ENCODE measurements around the gene KLHL35.
"Not testable (repeated sequence)": the region's sequence is repeated elsewhere in the genome, so short reads cannot be mapped to it uniquely, and the experiment has no call there.

Gene KLHL35

DNA sequence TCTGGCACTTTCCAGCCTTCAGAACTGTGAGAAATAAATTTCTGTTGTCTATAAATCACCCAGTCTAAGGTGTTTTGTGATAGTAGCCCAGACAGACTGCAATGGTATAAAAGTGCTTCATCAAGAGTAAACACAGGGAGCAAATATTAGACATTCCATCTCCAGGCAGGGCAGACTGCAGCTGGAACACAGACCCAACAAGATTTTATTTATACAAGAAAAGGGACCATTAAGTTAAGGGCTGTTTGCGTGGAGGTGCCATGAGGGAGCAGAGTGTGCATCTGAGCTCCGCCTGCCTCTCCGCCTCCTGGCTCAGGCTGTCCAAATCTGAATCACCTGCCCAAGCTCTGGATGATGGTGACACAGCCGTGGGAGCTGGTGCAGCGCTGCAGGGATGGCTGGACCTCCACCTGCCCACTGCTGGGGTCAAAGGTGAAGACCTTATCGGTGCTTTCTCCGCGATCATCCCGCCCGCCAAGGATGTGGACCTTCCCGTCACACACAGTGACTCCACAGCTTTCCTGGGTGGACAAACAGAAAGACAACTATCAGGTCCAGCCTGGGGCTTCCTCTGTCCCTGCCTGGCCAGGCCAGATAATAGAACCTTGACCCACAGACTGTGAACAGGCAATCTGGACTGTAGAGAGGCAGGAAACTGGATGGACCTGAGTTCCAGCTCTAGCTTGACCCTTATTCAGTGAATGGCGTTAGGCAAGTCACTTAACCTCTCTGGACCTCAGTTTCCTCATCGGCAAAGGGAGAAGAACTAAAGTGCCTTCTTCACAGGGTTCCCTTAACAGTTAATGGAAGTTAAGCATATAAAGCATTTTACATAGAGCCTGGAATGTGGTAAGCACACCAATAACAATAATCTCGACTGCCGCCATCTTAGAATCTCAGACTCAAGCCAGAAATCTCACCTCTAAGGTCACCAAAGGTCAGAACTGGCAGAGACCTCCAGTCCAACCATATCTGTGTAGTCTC lies 10.5 kb downstream of the KLHL35 start:
- DNase-seq, result no peak

DNA sequence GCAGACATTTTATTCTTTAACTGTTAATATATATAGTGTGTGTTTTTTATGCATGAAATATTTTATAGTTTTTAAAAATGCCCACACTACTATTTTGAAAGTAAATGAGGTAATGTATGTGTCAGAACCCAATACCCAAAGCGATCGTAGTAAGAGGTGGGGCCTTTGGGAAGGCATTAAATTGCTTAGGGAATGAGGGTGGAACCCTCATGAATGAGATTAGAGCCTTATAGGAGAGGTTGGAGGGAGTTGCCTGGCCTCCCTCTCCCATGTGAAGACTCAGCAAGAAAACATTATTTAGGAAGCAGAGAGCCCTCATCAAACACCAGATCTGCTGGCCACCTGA lies 11.1 kb downstream of the KLHL35 start:
- DNase-seq, result no peak

DNA sequence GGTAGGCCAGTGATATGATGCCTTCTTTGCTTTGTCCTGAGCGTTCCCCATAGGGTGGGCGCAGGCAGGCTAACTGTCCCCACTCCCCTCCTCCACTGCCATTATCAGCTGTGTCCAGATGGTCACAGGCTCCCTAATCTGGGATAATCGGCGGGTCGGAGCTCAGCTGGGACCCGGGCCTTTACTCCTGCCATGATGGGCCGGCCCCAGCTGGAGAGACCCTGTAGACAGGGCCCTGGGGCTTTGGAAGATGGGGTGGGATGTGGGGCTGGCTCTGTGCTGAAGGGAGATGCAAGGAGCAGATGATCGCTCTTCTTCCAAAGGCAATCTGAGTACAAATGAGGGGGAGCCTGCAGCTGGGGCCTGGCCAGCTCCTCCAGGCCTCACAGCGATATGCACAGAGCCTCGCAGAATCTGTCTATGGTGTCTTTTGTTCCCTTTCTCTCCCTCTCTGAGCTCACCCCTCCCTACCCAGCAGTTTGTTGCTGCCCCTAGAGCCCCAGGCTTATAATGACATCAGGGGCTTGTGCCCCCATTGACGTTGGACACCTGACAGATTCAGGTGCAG lies 11.9 kb downstream of the KLHL35 start:
- DNase-seq, result no peak

DNA sequence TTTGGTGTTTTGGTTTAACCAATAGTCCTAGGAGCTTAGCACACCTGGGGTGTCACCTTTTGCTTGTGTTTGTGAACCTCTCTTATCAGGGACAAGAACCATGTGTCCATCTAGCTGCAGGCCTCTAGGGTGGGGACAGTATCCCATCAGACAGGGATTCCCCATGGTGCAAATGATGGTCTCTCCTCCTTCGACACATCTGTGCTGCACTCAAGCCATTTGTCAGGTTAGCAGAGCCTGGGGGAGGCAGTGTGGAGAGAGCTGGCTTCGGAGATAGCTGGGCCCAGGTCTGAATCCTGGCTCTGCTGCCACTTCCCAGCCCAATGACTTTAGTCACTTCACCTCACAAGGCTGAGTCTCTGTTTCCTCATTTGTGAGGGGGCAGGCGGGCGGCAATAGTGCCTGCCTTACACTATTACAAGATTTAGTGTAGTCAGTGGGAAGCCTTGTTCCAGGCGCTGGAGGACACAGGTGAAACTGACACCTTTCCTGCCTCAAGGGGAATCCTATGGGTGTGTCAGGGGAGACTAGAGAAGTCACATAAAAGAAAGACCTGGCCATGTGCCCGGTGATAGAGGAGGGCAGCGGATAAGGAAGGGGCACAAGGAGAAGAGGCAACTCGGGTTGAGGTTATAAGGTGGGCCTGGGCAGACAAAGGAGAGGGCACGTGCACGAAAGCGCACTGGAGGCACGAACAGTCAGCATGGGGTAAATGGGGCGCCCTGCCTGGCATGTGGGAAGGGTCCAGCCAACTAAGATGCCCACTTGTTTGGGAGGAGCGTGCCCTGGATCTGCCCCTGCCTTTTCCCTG lies 12.6 kb downstream of the KLHL35 start:
- DNase-seq, result no peak

DNA sequence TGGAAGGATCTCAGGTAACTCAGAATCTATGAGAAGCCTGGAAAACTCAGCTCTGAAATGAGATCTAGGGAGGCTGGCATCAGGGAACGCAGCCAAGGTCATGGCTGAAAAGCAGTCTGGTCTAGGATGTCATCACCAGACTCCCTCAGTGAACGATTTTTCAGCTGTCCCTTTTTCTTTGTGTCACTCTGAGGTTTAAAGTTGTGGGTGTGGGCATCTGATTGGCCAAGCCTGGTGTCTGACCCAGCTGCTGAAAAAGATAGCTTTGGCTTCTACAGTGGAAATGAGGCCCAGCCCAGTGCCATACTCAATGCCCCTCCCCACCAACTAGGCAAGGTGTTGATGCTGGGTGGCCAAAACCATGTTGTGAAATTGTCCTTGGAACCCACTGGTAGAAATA lies 19.1 kb downstream of the KLHL35 start:
- DNase-seq, result no peak

DNA sequence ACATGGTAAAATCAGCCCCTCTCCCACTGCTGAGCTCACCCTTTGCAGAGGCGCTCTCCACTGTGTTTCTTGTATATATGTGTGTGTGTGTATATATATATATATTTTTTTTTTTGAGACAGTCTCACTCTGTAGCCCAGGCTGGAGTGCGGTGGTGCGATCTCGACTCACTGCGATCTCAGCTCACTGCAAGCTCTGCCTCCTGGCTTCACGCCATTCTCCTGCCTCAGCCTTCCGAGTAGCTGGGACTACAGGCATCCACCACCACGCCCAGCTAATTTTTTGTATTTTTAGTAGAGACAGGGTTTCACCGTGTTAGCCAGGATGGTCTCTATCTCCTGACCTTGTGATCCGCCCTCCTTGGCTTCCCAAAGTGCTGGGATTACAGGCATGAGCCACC lies 19.9 kb downstream of the KLHL35 start:
- not testable (repeated sequence) for DNase-seq

DNA sequence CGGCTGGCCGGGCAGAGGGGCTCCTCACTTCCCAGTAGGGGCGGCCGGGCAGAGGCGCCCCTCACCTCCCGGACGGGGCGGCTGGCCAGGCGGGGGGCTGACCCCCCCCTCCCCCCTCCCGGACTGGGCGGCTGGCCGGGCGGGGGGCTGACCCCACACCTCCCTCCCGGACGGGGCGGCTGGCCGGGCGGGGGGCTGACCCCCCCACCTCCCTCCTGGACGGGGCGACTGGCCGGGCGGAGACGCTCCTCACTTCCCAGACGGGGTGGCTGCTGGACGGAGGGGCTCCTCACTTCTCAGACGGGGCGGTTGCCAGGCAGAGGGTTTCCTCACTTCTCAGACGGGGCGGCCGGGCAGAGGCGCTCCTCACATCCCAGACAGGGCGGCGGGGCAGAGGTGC lies 23.0 kb downstream of the KLHL35 start:
- DNase-seq, result not testable (repeated sequence)

DNA sequence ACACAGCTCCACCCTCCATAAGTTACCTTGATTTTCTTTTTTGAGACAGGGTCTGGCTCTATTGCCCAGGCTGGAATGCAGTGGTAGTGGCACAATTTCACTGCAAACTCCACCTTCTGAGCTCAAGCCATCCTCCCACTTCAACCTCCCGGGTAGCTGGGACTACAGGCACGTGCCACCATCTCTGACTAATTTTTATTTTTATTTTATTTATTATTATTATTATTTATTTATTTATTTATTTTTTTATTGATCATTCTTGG lies 24.1 kb downstream of the KLHL35 start:
- DNase-seq, result no peak

DNA sequence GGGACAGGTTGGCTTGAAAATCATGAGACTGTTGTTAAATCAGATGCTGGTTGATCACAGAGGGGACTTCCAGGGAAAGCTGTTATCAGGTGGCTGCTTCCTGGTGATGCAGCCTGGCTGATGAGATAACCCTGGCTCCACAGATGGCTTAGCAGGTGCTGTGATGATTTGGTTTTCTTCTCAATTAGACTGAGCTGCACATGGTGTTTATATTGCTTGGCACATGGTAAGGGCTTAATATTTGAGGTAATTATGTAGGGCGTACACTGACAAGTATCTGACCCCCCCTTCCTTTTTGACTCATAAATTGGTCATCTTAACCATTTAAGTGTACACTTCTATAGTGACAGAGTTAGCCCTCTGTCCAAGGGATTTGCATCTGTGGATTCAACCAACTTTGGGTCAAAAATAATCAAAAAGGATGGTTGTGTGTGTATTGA lies 26.6 kb downstream of the KLHL35 start:
- DNase-seq, result no peak

DNA sequence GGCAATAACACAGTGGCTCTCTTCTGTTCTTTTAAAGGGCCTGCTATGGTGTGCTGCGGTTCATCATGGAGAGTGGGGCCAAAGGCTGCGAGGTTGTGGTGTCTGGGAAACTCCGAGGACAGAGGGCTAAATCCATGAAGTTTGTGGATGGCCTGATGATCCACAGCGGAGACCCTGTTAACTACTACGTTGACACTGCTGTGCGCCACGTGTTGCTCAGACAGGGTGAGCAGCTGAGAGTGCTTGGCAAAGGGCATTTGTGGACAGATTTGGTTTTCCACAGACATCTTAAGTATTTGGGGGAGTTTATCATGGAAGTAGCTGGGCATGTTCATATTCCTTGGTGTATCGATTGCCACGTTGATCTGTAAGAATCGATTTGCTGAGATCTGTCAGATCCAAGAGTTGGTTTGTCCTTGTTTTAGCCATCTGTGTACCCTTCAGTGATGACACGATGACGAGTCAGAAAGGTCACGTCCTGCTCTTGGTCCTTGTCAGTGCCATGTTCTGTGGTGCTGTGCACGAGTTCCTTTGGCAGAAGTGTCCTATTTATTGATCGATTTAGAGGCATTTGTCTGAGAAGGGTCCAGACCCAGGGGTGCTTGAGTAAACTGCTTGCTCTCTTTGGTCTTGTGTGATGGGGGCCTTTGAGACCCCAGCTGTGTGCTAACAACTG lies 28.9 kb downstream of the KLHL35 start:
- DNase-seq, result no peak

DNA sequence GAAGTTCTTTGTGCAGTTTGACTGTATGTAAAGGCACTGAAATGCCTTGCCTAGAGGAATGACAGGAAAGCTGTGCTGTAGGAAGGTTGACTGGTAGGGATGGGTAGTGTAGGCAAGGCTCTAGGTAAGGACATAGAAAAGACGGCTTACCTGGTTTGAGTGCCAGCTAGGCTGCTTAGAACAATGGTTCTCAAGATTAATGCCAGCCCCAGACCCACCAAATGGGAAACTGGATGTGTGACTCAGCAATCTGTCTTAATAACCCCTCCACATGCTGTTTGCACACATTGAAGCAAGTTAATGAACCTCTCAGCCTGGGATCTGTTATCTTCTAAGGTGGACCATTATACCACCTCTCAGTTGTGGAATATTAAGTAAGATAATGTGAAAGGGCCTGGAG lies 30.0 kb downstream of the KLHL35 start:
- no peak for DNase-seq

DNA sequence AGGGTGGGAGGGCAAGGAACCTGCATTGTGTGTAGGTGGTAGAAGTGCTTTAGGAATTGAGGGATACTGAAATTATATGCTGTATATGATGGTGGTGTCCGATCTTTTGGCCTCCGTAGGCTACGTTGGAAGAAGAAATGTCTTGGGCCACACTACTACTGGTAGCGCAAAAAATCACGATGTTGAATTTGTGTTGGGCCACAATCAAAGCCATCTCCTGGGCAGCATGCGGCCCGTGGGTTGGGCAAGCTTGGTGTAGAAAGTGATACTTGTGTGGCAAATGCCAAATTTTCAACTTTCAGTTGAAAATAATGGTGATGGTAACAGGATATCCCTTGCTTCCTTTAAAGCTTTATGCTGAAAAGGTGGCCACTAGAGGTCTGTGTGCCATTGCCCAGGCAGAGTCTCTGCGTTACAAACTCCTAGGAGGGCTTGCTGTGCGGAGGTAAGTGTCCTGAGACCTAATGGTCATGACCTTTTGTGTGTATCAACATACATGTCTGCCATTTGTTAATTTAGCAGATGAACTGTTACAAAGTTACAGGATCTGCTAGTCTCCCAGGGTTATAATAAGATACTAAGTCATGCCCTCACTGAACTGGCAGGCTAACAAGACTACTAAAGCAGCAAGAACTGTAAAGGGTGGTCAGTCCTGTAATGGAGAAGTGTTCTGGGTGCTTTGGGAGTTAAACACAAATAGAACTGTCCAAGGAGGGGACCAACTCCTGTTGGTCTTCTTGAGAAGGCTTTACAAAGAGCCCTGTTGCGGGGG lies 30.8 kb downstream of the KLHL35 start:
- DNase-seq, result no peak

DNA sequence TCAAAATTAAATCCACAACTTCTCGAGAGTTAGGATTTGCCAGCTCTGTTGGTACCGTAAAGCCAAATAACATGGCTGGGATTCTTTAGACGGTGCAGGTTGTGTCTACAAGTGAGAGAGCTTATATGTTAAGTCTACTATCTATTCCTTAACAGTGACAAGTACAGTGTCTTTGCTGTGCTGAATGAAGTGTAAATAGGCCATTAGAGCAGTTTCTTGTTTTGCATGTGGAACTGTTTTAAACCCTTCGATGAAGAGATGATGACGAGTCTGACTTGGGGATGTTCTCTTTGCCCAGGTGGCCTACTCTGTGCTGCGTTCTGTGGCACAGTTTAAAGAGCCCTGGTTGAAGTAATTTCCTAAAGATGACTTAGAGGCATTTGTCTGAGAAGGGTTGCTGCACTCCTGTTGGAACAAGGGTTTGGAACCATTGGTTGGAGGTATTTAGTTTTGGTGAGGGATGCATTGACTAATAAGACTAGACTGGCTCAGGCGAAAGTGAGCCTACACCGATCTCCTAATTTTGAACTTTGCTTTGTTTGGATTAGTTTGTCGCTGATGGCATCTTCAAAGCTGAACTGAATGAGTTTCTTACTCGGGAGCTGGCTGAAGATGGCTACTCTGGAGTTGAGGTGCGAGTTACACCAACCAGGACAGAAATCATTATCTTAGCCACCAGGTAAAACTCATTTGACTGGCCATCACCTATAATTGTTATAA lies 32.7 kb downstream of the KLHL35 start:
- no peak for DNase-seq

DNA sequence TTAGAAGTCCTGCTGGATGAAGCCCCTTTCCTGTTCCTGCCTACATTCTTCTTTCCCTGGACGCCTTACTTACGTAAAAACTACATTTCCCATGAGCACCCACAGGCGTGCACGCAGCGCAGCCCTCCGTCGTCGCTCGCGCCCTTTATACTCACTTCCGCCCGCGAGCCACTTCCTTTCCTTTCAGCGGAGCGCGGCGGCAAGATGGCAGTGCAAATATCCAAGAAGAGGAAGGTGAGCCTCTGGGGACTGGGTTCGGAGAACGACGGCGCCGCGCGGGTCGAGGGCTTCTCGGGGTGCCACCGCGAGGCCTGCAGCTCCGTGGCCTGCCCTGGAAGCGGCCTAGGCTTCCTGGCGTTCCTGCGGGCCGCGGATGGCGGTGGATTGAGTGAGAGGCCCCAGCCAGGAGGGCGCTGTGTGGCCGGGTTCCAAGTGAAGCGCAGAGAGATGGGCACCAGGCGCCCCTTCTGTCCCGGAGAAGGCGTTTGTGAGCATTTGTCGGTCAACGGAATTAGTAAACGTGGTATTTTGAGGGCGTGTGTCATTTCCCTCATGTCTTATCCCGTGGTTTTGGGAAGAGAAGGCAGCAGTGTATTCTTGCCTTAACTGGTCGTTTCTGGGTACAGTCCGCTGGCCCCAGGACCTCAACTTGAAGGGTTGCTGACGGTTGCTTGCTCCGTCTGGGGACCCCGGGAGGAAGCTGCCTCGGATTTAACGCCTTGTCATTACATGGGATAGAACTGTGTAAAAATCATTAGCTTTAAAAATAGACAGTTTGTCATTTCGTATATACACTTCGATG lies 33.5 kb downstream of the KLHL35 start, which contains the start of gene RPS3:
TSS of gene RPS3 (plus strand) at position 175 of the 802 bp plus-strand sequence. CDS start at position 205, 30 bp downstream.
- peak; percentile 70 to 79 (median 76) for DNase-seq

DNA sequence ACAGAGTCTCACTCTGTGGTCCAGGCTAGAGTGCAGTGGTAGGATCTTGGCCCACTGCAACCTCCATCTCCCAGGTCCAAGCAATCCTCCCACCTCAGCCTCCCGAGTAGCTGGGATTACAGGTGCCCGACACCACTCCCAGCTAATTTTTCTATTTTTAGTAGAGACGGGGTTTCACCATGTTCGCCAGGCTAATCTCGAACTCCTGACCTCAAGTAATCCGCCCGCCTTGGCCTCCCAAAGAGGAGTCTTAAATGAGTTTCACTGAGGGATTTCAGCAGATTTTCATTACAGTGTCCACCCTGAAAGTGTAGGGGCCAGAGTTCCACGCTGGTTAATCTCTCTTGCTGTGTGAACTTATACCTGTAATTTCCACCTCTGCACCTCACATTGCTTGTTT lies 34.1 kb downstream of the KLHL35 start:
- no peak for DNase-seq

DNA sequence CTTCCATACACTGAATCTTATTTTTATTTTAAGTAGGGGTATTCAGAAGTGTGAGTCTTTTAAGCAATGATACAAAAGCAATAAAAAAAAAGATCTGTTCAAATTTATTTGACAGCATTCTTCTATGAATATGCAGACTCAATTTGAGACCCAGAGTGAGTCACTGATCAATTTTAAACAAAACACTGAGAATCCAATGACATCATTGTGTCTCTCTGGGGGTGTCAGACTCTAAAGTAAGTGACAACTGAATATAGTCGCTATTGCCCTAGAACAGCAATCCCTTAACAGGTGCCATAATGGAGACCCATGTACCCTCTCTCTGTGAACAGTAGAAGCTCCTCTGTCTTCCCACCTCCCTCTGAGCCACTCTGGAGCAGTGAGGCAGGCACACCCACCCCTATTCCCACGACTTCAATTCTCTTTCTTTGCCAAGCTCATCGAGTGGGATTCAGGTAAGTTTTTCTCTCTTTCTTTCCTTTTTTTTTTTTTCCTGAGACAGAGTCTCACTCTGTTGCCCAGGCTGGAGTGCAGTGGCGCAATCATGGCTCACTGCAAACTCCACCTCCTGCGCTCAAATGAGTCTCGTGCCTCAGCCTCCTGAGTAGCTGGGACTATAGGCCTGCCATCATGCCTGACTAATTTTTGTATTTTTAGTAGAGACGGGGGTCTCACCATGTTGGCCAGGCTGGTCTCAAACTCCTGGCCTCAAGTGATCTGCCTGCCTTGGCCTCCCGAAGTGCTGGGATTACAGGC lies 38.7 kb downstream of the KLHL35 start:
- no peak for DNase-seq

DNA sequence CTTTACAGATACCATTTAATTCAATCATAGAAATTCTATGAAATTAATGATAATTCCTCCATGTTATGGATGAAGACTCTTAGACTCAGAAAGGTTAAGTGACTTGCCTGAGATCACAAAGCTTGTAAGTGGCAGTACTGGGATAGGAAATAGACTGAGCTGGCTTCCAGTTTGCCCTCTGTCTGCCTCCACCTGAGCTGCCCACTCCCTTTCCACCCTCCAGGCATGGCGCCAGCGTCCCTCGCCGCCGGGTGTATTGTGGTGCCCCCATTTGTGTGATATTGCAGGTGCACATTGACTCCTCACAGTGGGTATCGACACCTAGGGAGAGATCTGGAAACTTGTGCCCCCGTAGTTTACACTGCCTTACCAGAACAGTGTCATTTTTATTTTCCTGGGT lies 43.1 kb downstream of the KLHL35 start:
- no peak for DNase-seq

DNA sequence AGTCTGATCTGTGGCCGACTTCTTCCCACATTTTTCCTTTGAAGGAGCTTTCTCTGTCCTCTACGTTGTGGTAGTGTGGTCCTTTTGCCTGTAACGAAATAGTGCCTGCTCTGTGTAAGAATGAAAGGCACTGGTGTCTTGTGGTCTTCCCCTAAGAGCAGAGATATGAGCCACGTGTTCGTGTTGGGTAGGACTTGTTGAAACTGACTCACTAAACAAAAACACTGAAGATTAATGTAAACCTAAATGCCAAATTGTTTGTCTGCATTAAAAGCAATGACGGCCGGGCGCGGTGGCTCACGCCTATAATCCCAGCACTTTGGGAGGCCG lies 43.8 kb downstream of the KLHL35 start:
- no peak for DNase-seq

DNA sequence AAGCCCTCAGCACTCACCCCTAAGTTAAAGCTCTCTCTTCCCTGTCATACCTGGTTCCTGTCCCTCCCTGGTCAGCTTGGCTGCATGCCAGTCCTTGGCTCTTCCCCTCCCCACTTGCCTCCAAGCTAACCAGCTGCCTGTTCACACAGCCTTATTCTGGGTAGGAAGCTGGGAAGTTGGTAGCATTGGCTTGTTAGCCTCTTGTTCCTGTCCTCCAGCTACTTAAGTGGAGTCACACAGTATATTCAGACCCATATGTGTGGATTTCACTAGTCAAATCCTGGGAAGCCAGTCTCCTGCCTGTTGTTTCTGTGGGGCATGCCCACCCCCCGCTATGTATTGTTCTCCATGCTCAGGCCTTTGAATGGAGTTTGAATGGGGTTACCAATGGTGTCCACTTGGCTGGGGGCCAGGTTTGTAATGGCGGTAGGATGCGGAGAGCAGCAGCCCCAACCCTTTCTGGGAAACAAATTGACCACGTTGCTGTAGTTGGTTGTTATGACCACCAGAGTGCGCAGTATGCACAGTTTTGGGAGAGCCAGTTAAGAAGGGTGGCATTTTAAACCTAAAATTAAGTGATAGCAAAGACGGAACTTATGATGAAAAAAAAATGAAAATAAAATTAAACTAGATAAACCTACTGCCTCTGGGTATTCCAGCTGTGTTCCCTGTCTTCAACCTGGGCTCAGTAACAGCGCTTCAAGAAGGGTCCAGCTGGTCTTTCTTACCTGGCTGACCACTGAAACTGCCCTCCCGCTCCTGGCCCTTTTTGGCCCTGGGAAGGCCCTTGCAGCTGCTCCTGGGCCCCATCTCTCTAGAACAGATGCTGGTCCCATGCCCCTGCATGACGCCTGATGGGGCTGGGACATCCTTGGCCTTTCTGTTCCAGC lies 44.4 kb downstream of the KLHL35 start:
- DNase-seq, result peak; percentile 14 to 40 (median 32)

All from activated CD4-positive, CD25-positive, alpha-beta regulatory T cell (primary cell).